A673 (cell line): Measurements from ENCODE around the gene LEFTY2.
"Not testable (repeated sequence)": the region's sequence is repeated elsewhere in the genome, so short reads cannot be mapped to it uniquely, and the experiment has no call there.

ENCODE experiments used
- EZH2 ChIP-seq: fragments of 200-600 bp; sonication (generic); IDR thresholded peaks from 2 replicates; pipeline ENCODE4 v1.6.1; 2017; ENCODE audit warnings: borderline replicate concordance, low read depth, mild to moderate bottlenecking, mixed read lengths, antibody characterized with exemption, low read length; ENCODE audit not compliant: poor library complexity, severe bottlenecking
- TF ChIP-seq, protein P1 (sequence below): fragments of 300-800, 200-600 bp; sonication (generic); conservative IDR thresholded peaks from 2 replicates; pipeline ENCODE4 v1.5.1; 2017; ENCODE audit warnings: low read depth, mild to moderate bottlenecking, antibody characterized with exemption, low read length, moderate library complexity, mixed read lengths

DNA sequence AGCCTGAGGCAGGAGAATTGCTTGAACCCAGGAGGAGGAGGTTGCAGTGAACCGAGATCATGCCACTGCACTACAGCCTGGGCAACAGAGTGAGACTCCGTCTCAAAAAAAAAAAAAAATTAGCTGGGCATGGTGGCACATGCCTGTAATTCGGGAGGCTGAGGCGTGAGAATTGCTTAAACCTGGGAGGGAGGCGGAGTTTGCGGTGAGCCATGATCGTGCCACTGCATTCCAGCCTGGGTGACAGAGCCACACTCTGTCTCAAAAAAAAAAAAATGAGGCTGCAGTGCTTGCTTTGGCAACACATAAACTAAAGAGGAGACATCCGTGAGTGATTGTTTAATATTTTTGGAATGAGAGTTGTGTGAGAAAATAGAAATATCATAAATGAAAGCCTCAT, 4.9 kb downstream of the LEFTY2 start:
- TF ChIP-seq, protein P1, sequence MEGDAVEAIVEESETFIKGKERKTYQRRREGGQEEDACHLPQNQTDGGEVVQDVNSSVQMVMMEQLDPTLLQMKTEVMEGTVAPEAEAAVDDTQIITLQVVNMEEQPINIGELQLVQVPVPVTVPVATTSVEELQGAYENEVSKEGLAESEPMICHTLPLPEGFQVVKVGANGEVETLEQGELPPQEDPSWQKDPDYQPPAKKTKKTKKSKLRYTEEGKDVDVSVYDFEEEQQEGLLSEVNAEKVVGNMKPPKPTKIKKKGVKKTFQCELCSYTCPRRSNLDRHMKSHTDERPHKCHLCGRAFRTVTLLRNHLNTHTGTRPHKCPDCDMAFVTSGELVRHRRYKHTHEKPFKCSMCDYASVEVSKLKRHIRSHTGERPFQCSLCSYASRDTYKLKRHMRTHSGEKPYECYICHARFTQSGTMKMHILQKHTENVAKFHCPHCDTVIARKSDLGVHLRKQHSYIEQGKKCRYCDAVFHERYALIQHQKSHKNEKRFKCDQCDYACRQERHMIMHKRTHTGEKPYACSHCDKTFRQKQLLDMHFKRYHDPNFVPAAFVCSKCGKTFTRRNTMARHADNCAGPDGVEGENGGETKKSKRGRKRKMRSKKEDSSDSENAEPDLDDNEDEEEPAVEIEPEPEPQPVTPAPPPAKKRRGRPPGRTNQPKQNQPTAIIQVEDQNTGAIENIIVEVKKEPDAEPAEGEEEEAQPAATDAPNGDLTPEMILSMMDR = not testable (repeated sequence)
- not testable (repeated sequence) for TF ChIP-seq EZH2
